HCT116 (cell line): ENCODE data around the gene MYLK. TPM values are rescaled to one million over a fixed set of nuclear protein-coding genes. Genes with fewer than 3 reads are reported as not detected.

Source experiments
- ATAC-seq: fragments of 200-7000 bp; cut with Tn5 transposase; 2 replicates; pipeline ENCODE4 v1.9.1; 2020; ENCODE audit warnings: mild to moderate bottlenecking, moderate library complexity
- BruUV-seq: library from RNA; stranded (reverse); fragments of 400-500 nt; replicated peaks from 2 replicates; lab custom pipeline; 2021; lab: Mats Ljungman, UMichigan
- CTCF ChIA-PET: fragments of 300-600 bp; sonication (Branson Sonifier 250); formaldehyde crosslinking; loops from one replicate; lab custom pipeline; 2021; ENCODE audit warnings: antibody characterized with exemption; lab: Charles Lee
- POLR2A ChIA-PET: fragments of 300-600, 350-600 bp; sonication (Branson Sonifier 250); formaldehyde crosslinking; loops from one replicate; lab custom pipeline; 2021; ENCODE audit warnings: antibody characterized with exemption; lab: Charles Lee
- RAD21 ChIA-PET, 2 experiments: fragments of 300-600 bp; sonication (Branson Sonifier 250); formaldehyde crosslinking; loops; one replicate each; lab custom pipeline; 2023; ENCODE audit warnings: low total read pairs in 2 of 2; ENCODE audit not compliant: uncharacterized antibody in 2 of 2, unreplicated experiment in 2 of 2, low non-redundant PET in 1 of 2; lab: Charles Lee
- DNase-seq: peaks from one replicate; pipeline ENCODE4 v3.0.0-alpha.2; 2010; ENCODE audit warnings: low read depth, low spot score
- H2AFZ ChIP-seq: fragments of 200-600 bp; shearing (Covaris generic), sonication (generic); 2 replicates; pipeline ENCODE4 v1.6.1; 2017; ENCODE audit warnings: low read depth, mixed run types, mixed read lengths, antibody characterized with exemption, low read length; ENCODE audit not compliant: poor library complexity, severe bottlenecking
- H3K27ac ChIP-seq: 2 replicates; pipeline ENCODE4 v1.5.1; 2012; ENCODE audit warnings: low read depth, low read length
- H3K27me3 ChIP-seq: fragments of 200-600 bp; sonication (generic); 2 replicates; pipeline ENCODE4 v1.6.1; 2016; ENCODE audit warnings: mixed run types, low read length, mixed read lengths; ENCODE audit not compliant: insufficient read depth
- H3K36me3 ChIP-seq, 2 experiments: fragments of 200-500 bp in 1 of 2; fragments of 200-600 bp in 1 of 2; sonication (Bioruptor generic) in 1 of 2; sonication (generic) in 1 of 2; 2 replicates each; pipeline versions ENCODE4 v1.5.1 to v1.6.1; 2014 to 2016; ENCODE audit warnings: low read length in 2 of 2, inconsistent platforms in 1 of 2, mixed read lengths in 1 of 2, mixed run types in 1 of 2; ENCODE audit not compliant: insufficient read depth in 2 of 2, control insufficient read depth in 1 of 2
- H3K4me1 ChIP-seq, 2 experiments: fragments of 200-600 bp in 1 of 2; sonication (generic) in 1 of 2; 2 replicates each; pipeline versions ENCODE4 v1.5.1 to v1.6.1; 2012 to 2017; ENCODE audit warnings: low read length in 2 of 2, inconsistent platforms in 1 of 2, mild to moderate bottlenecking in 1 of 2, mixed read lengths in 1 of 2, mixed run types in 1 of 2, moderate library complexity in 1 of 2; ENCODE audit not compliant: insufficient read depth in 2 of 2, control insufficient read depth in 1 of 2
- H3K4me2 ChIP-seq: fragments of 200-600 bp; sonication (generic); 2 replicates; pipeline ENCODE4 v1.6.1; 2017; ENCODE audit warnings: mixed run types, low read length, mixed read lengths
- H3K4me3 ChIP-seq, 2 experiments: fragments of 200-600 bp in 1 of 2; sonication (generic) in 1 of 2; replicated peaks in 1 of 2; 2 replicates each; pipeline ENCODE4 v1.5.1; 2011 to 2016; ENCODE audit warnings: low read length in 2 of 2, control low read depth in 1 of 2, low read depth in 1 of 2, mild to moderate bottlenecking in 1 of 2, mixed read lengths in 1 of 2, mixed run types in 1 of 2
- H3K79me2 ChIP-seq: fragments of 200-600 bp; sonication (generic); 2 replicates; pipeline ENCODE4 v1.6.1; 2017; ENCODE audit warnings: mild to moderate bottlenecking, mixed run types, low read length, moderate library complexity, mixed read lengths; ENCODE audit not compliant: insufficient read depth
- H3K9ac ChIP-seq: fragments of 200-600 bp; sonication (generic); 2 replicates; pipeline ENCODE4 v1.6.1; 2016; ENCODE audit warnings: low read length, mixed read lengths
- H3K9me2 ChIP-seq: fragments of 200-600 bp; sonication (generic), shearing (Covaris generic); 2 replicates; pipeline ENCODE4 v1.6.1; 2017; ENCODE audit warnings: mixed run types, mild to moderate bottlenecking, moderate library complexity; ENCODE audit not compliant: insufficient read depth
- H3K9me3 ChIP-seq, 2 experiments: fragments of 200-500 bp in 1 of 2; fragments of 200-600 bp in 1 of 2; sonication (Bioruptor generic) in 1 of 2; sonication (generic) in 1 of 2; 2 replicates each; pipeline ENCODE4 v1.6.1; 2014 to 2017; ENCODE audit warnings: low read length in 2 of 2, mixed read lengths in 2 of 2, inconsistent platforms in 1 of 2, low read depth in 1 of 2, mild to moderate bottlenecking in 1 of 2, mixed run types in 1 of 2, moderate library complexity in 1 of 2; ENCODE audit not compliant: control insufficient read depth in 1 of 2, insufficient read depth in 1 of 2
- H4K20me1 ChIP-seq: fragments of 200-600 bp; sonication (generic), shearing (Covaris generic); 2 replicates; pipeline ENCODE4 v1.6.1; 2017; ENCODE audit warnings: mixed run types, mild to moderate bottlenecking, moderate library complexity; ENCODE audit not compliant: insufficient read depth
- CBX3 ChIP-seq: IDR thresholded peaks from 2 replicates; pipeline ENCODE4 v1.6.1; 2012; ENCODE audit warnings: low read depth
- CEBPB ChIP-seq: IDR thresholded peaks from 2 replicates; pipeline ENCODE4 v1.6.1; 2012; ENCODE audit warnings: low read depth
- EGR1 ChIP-seq: IDR thresholded peaks from 2 replicates; pipeline ENCODE4 v1.6.1; 2012; ENCODE audit warnings: low read depth
- EZH2phosphoT487 ChIP-seq: fragments of 200-600 bp; IDR thresholded peaks from 2 replicates; pipeline ENCODE4 v1.6.1; 2018; ENCODE audit warnings: antibody characterized with exemption, borderline replicate concordance
- JUND ChIP-seq: IDR thresholded peaks from 2 replicates; pipeline ENCODE4 v1.6.1; 2012
- SIN3A ChIP-seq: IDR thresholded peaks from 2 replicates; pipeline ENCODE4 v1.6.1; 2012; ENCODE audit warnings: low read depth
- SP1 ChIP-seq: IDR thresholded peaks from 2 replicates; pipeline ENCODE4 v1.6.1; 2012; ENCODE audit warnings: low read depth
- SRF ChIP-seq: IDR thresholded peaks from 2 replicates; pipeline ENCODE4 v1.6.1; 2012; ENCODE audit warnings: low read depth
- intact Hi-C: fragments of 100-400 bp; cut with micrococcal nuclease; formaldehyde crosslinking; loops from 2 replicates; pipeline ENCODE4 v1.10.0; 2022
- total RNA-seq: library from RNA; stranded (reverse); gene quantifications from one replicate; pipeline ENCODE4 v1.2.1, GENCODE V29; 2021; ENCODE audit not compliant: unreplicated experiment
- TF ChIP-seq, protein P1 (sequence below), 3 experiments: fragments of 200-600 bp in 1 of 3; sonication (generic) in 1 of 3; IDR thresholded peaks in 2 of 3; conservative IDR thresholded peaks in 1 of 3; 2 replicates each; pipeline ENCODE4 v1.5.1; 2012 to 2017; ENCODE audit warnings: low read depth in 2 of 3, low read length in 2 of 3, antibody characterized with exemption in 1 of 3, borderline replicate concordance in 1 of 3, control low read depth in 1 of 3, mild to moderate bottlenecking in 1 of 3, mixed read lengths in 1 of 3, mixed run types in 1 of 3, moderate library complexity in 1 of 3; ENCODE audit not compliant: insufficient read depth in 1 of 3
- TF ChIP-seq, protein P2 (sequence below): IDR thresholded peaks from 2 replicates; pipeline ENCODE4 v1.6.1; 2011; ENCODE audit warnings: mild to moderate bottlenecking, low read length, moderate library complexity; ENCODE audit not compliant: insufficient replicate concordance; ENCODE audit errors: extremely low read depth
- TF ChIP-seq, protein P3 (sequence below): IDR thresholded peaks from 2 replicates; pipeline ENCODE4 v1.6.1; 2012; ENCODE audit warnings: low read depth
- TF ChIP-seq, protein P4 (sequence below): IDR thresholded peaks from 2 replicates; pipeline ENCODE4 v1.6.1; 2012

The MYLK gene
- total RNA-seq, 1 experiment from 2014 or later: 3.8 TPM

DNA sequence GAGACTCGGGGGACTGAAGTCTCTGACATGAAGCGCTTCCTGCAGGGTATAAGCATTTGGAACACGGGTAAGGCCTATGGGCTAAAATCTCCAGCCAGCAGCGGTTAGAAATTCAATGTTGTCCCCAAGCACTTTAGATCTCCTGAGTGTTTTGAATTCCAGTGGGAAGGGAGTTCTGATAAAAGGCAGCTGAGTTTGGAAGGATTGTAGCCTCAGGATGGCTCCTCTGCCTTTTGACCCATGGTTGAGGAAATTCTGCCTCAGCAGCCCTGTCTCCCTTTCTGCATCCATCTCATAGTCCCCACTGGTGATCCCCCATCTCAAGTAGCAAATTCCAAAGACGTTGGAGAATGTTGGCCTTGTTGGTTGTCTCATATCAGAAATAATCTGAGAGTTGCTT, 275.1 kb downstream of the MYLK start:
- Histone ChIP-seq H3K4me3 (no peak overlapping the region), H3K27ac (no peak overlapping the region), H3K4me2 (no peak overlapping the region), H3K79me2 (no peaks in the 10 kb centered on the region), H3K9ac (no peak overlapping the region), H3K4me1 (peaks cover 28 to 31% of the 10 kb centered on the region in 2 experiments), H3K36me3 (no peaks in the 10 kb centered on the region), H3K9me2 (no peaks in the 10 kb centered on the region), H3K9me3 (no peaks in the 10 kb centered on the region), H4K20me1 (no peaks in the 10 kb centered on the region), H3K27me3 (no peaks in the 10 kb centered on the region), H2AFZ (no peak overlapping the region)
- ChIA-PET POLR2A (no interaction called here), RAD21 (no interaction called here), CTCF (no interaction called here)
- ATAC-seq (no peak), DNase-seq (no peak)
- intact Hi-C loops: no loop called here
- no TSS peak for BruUV-seq
- TF ChIP-seq SIN3A (no peak), JUND (no peak), EZH2phosphoT487 (no peak), CEBPB (no peak)
- TF ChIP-seq, protein P1, sequence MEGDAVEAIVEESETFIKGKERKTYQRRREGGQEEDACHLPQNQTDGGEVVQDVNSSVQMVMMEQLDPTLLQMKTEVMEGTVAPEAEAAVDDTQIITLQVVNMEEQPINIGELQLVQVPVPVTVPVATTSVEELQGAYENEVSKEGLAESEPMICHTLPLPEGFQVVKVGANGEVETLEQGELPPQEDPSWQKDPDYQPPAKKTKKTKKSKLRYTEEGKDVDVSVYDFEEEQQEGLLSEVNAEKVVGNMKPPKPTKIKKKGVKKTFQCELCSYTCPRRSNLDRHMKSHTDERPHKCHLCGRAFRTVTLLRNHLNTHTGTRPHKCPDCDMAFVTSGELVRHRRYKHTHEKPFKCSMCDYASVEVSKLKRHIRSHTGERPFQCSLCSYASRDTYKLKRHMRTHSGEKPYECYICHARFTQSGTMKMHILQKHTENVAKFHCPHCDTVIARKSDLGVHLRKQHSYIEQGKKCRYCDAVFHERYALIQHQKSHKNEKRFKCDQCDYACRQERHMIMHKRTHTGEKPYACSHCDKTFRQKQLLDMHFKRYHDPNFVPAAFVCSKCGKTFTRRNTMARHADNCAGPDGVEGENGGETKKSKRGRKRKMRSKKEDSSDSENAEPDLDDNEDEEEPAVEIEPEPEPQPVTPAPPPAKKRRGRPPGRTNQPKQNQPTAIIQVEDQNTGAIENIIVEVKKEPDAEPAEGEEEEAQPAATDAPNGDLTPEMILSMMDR (IDR thresholded peaks at IDR 0.05 in 2 of 3, conservative IDR thresholded peaks at IDR 0.05 in 1 of 3; ENCODE audit: borderline replicate concordance in 1 of 3, insufficient read depth in 1 of 3, low read depth in 2 of 3, low read length in 2 of 3): no peak

DNA sequence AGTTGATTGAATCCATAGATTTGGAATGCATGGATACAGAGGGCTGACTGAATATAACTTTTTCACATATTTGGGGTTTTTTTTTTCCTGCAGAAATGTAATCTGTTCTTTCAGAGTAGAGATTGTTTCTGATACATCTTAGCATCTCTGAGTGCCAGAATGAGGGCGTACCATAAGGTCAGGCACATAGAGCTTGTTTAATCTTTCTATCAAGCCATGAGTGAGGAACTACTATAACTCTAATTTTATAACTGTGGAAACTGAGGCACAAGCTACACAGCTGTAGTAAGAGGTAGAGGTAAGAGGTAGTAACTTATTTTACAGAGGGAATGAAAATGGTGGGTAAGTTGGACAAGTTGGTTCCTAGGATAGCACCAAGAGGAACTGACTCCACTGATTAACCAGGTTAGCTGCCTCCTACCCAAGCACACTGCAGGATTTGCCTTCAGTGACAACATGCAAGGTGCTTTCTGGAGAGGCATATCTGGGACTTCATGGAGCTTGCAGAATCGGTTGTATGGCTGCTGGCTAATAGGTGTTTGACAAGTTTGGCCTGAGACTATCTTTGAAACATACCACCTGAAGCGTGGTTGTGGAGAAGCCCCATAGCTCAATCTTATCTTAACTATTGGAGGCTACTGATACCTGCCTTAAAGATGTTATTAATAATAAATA, 275.7 kb downstream of the MYLK start:
- no peak for DNase-seq
- H3K27me3 ChIP-seq: no peaks in the 10 kb centered on the region
- no peak overlapping the region for H3K27ac ChIP-seq
- H3K79me2 ChIP-seq: no peaks in the 10 kb centered on the region
- ChIA-PET RAD21 (no interaction called here), CTCF (no interaction called here), POLR2A (no interaction called here)
- no peak overlapping the region for H2AFZ ChIP-seq
- no peak overlapping the region for H3K4me3 ChIP-seq
- peaks cover 35 to 37% of the 10 kb centered on the region in 2 experiments for H3K4me1 ChIP-seq
- no peaks in the 10 kb centered on the region for H4K20me1 ChIP-seq
- no peak overlapping the region for H3K4me2 ChIP-seq
- ATAC-seq: no peak
- H3K9me2 ChIP-seq: no peaks in the 10 kb centered on the region
- no peaks in the 10 kb centered on the region for H3K9me3 ChIP-seq
- intact Hi-C loops: no loop called here
- no TSS peak for BruUV-seq
- H3K36me3 ChIP-seq: no peaks in the 10 kb centered on the region
- H3K9ac ChIP-seq: no peak overlapping the region
- TF ChIP-seq, protein P2, sequence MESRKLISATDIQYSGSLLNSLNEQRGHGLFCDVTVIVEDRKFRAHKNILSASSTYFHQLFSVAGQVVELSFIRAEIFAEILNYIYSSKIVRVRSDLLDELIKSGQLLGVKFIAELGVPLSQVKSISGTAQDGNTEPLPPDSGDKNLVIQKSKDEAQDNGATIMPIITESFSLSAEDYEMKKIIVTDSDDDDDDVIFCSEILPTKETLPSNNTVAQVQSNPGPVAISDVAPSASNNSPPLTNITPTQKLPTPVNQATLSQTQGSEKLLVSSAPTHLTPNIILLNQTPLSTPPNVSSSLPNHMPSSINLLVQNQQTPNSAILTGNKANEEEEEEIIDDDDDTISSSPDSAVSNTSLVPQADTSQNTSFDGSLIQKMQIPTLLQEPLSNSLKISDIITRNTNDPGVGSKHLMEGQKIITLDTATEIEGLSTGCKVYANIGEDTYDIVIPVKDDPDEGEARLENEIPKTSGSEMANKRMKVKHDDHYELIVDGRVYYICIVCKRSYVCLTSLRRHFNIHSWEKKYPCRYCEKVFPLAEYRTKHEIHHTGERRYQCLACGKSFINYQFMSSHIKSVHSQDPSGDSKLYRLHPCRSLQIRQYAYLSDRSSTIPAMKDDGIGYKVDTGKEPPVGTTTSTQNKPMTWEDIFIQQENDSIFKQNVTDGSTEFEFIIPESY: no peak
- TF ChIP-seq, protein P3, sequence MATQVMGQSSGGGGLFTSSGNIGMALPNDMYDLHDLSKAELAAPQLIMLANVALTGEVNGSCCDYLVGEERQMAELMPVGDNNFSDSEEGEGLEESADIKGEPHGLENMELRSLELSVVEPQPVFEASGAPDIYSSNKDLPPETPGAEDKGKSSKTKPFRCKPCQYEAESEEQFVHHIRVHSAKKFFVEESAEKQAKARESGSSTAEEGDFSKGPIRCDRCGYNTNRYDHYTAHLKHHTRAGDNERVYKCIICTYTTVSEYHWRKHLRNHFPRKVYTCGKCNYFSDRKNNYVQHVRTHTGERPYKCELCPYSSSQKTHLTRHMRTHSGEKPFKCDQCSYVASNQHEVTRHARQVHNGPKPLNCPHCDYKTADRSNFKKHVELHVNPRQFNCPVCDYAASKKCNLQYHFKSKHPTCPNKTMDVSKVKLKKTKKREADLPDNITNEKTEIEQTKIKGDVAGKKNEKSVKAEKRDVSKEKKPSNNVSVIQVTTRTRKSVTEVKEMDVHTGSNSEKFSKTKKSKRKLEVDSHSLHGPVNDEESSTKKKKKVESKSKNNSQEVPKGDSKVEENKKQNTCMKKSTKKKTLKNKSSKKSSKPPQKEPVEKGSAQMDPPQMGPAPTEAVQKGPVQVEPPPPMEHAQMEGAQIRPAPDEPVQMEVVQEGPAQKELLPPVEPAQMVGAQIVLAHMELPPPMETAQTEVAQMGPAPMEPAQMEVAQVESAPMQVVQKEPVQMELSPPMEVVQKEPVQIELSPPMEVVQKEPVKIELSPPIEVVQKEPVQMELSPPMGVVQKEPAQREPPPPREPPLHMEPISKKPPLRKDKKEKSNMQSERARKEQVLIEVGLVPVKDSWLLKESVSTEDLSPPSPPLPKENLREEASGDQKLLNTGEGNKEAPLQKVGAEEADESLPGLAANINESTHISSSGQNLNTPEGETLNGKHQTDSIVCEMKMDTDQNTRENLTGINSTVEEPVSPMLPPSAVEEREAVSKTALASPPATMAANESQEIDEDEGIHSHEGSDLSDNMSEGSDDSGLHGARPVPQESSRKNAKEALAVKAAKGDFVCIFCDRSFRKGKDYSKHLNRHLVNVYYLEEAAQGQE: no peak
- no peak for TF ChIP-seq EZH2phosphoT487
- no peak for TF ChIP-seq SRF
- TF ChIP-seq, protein P4, sequence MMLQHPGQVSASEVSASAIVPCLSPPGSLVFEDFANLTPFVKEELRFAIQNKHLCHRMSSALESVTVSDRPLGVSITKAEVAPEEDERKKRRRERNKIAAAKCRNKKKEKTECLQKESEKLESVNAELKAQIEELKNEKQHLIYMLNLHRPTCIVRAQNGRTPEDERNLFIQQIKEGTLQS: no peak
- TF ChIP-seq CBX3: no peak
- TF ChIP-seq EGR1: no peak
- no peak for TF ChIP-seq SP1
